GM20000 (cell line): ENCODE measurements around the gene WDSUB1.

ENCODE experiments used
- DNase-seq: peaks from one replicate; pipeline ENCODE4 v3.0.0; 2012; ENCODE audit warnings: low spot score
- TF ChIP-seq, protein P1 (sequence below): IDR thresholded peaks from 2 replicates; pipeline ENCODE4 v1.5.1; 2012; ENCODE audit warnings: mild to moderate bottlenecking, control low read depth; ENCODE audit errors: extremely low read depth, missing control alignments

The WDSUB1 gene

DNA sequence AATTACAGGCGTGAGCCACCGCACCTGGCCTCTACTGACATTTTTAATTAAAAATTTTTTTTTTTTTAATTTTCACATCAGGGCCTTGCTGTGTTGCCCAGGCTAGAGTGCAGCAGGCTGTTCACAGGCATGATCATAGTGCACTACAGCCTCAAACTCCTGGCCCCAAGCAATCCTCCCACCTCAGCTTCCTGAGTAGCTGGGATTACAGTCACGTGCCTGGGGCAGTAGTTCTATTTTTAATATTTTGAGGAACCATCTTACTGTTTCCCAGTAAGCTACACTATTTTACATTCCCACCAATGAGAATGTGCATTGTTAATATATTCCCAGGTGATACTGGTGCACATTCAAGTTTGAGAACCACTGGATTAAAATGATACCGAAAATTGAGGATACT is 92.7 kb downstream of the WDSUB1 start:
- DNase-seq, result no peak
- TF ChIP-seq, protein P1, sequence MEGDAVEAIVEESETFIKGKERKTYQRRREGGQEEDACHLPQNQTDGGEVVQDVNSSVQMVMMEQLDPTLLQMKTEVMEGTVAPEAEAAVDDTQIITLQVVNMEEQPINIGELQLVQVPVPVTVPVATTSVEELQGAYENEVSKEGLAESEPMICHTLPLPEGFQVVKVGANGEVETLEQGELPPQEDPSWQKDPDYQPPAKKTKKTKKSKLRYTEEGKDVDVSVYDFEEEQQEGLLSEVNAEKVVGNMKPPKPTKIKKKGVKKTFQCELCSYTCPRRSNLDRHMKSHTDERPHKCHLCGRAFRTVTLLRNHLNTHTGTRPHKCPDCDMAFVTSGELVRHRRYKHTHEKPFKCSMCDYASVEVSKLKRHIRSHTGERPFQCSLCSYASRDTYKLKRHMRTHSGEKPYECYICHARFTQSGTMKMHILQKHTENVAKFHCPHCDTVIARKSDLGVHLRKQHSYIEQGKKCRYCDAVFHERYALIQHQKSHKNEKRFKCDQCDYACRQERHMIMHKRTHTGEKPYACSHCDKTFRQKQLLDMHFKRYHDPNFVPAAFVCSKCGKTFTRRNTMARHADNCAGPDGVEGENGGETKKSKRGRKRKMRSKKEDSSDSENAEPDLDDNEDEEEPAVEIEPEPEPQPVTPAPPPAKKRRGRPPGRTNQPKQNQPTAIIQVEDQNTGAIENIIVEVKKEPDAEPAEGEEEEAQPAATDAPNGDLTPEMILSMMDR, result no peak

DNA sequence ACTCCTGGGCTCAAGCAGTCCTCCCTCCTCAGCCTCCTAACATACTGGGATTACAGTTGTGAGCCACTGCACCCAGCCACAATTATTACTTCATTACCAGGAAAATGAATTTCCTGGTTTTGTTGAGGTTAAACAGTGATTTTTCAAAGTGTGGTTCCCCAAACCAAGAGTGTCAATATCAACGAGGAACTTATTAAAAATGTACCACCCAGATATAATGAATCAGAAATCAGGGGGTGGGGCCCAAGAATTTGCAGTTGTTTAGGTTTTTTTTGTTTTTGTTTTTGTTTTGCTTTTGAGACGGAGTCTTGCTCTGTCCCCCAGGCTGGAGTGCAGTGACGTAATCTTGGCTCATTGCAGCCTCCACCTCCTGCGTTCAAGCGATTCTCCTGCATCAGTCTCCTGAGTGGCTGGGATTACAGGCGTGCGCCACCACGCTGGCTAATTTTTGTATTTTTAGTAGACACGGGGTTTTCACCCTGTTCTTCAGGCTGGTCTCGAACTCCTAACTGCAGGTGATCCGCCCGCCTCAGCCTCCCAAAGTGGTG is 94.1 kb downstream of the WDSUB1 start:
- TF ChIP-seq, protein P1, result no peak
- DNase-seq, result no peak

DNA sequence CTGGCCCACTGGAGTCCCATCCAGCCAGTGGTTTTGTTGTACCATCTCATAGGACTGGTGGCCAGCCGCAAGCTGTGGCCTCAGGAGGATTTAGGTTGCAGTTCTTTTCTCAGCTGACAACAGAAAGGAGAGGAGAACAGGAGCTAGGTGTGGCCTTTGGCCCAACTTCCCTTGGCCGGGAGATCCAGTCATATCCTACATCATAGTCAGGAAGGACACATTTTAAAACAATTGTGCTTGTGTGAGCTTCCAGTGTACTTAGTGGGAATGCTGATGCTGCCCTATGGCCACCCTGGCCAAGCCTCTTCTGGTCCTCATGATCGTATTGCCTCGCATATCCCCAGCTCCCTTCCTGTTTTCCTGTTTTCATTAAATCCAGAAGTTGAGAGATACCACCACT is 98.1 kb downstream of the WDSUB1 start:
- no peak for DNase-seq
- TF ChIP-seq, protein P1, result no peak

DNA sequence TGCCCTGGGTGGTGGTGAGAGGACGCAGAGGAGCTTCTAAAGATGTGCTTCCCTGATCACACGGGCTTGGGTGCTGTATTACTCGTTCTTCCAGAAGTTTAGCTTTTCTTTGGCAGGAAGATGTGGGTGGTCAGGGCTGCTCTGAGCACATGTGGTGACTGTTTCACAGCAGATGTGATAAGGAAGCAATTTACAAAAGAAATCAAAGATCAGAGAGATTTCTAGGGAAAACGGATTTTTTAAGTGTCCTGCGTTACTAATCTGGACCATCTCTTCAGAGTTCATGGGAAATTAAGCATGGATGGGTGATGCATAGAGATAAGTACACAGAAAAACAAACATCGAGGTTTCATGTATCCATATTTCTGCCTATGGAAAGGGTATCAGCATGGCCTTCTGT is 99.4 kb downstream of the WDSUB1 start:
- DNase-seq, result no peak
- TF ChIP-seq, protein P1, result no peak

DNA sequence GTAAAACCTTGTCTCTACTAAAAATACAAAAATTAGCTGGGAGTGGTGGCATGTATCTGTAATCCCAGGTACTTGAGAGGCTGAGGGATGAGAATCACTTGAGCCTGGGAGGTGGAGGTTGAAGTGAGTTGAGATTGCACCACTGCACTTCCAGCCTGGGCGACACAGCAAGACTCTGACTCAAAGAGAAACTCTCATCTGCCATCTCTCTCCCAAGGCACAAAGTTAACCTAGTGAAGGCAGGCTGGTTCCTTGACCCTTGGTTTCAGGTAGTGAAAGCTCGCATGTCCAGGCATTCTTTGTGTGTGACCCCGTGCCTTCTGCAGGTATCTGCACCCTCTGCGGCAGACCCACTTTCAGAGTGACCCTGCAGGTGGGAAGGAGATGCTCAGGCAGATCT is 100.0 kb downstream of the WDSUB1 start:
- DNase-seq, result no peak
- TF ChIP-seq, protein P1, result no peak
